ENCODE data around the gene ACP7.

- TF ChIP-seq CTCF (IDR thresholded peaks at IDR 0.05) (no peak), POLR2AphosphoS5 (IDR thresholded peaks at IDR 0.05) (no peak), POLR2A (IDR thresholded peaks at IDR 0.05) (no peak), EP300 (IDR thresholded peaks at IDR 0.05) (no peak)
Observed at GRCh38 chr19:39083983-39084731, at the start of gene ACP7.
